Measurements from ENCODE around the gene MBOAT2. TPM values are rescaled to one million over a fixed set of nuclear protein-coding genes. Genes with fewer than 3 reads are reported as not detected.

The MBOAT2 gene
- total and polyA plus RNA-seq, 2 experiments from 2014 or later, result 15.9 to 22.7 TPM

DNA sequence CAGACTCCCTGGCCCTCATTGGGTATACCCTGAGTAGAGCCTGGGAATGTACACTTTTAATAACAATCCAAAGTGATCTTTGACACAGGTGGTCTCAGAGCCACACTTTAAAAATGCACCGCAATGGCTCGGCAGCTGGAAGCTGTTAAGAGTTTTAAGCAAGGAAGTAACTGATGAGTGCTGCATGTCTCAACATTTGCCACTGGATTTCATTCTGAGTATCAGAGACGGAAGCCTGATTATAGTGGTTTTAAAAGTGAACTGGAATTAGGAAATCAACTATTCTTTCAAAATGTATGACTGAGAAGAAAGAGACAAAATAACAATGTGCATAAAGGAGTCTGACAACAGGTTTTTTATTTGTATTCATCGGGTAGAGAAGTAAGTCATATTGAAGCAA is 7.5 kb downstream of the MBOAT2 start:
- no peak for ATAC-seq
- H3K4me1 ChIP-seq (ENCODE audit: insufficient read depth), result peaks cover 20% of the 10 kb centered on the region
- H2AFZ ChIP-seq, result no peak overlapping the region
- H3K4me3 ChIP-seq, result no peak overlapping the region
- Mint-ChIP-seq H3K9me3 (no peaks in the 10 kb centered on the region; the same call in 2 of the 3 replicates), H3K4me3 (no peak overlapping the region), H3K4me1 (peaks cover 49% of the 10 kb centered on the region), H3K27me3 (ENCODE audit: insufficient read depth, low read depth, poor library complexity) (no peaks in the 10 kb centered on the region), H3K27ac (no peak overlapping the region), H3K36me3 (ENCODE audit: low read depth) (no peaks in the 10 kb centered on the region)
- H3K36me3 ChIP-seq (ENCODE audit: insufficient read depth), result no peaks in the 10 kb centered on the region
- H3K79me2 ChIP-seq (replicated peaks; ENCODE audit: insufficient read depth), result peaks cover 96% of the 10 kb centered on the region
- H4K20me1 ChIP-seq (replicated peaks; ENCODE audit: insufficient read depth), result peaks cover 29% of the 10 kb centered on the region
- peaks cover 3% of the 10 kb centered on the region; the same call in 1 of the 2 replicates for H3K27me3 ChIP-seq (ENCODE audit: insufficient read depth)
- no peak overlapping the region for H3K27ac ChIP-seq (ENCODE audit: low read depth)
- no peak for DNase-seq (ENCODE audit: low spot score)
- TF ChIP-seq, protein P1, sequence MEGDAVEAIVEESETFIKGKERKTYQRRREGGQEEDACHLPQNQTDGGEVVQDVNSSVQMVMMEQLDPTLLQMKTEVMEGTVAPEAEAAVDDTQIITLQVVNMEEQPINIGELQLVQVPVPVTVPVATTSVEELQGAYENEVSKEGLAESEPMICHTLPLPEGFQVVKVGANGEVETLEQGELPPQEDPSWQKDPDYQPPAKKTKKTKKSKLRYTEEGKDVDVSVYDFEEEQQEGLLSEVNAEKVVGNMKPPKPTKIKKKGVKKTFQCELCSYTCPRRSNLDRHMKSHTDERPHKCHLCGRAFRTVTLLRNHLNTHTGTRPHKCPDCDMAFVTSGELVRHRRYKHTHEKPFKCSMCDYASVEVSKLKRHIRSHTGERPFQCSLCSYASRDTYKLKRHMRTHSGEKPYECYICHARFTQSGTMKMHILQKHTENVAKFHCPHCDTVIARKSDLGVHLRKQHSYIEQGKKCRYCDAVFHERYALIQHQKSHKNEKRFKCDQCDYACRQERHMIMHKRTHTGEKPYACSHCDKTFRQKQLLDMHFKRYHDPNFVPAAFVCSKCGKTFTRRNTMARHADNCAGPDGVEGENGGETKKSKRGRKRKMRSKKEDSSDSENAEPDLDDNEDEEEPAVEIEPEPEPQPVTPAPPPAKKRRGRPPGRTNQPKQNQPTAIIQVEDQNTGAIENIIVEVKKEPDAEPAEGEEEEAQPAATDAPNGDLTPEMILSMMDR (conservative IDR thresholded peaks at IDR 0.05; ENCODE audit: low read depth in 2 of 2), result no peak
- TF ChIP-seq JUNB (IDR thresholded peaks at IDR 0.05; ENCODE audit: unreplicated experiment) (no peak), ZNF331 (CRISPR knock-in tag; IDR thresholded peaks at IDR 0.05; ENCODE audit: low read depth) (no peak), ZNF114 (CRISPR knock-in tag; IDR thresholded peaks at IDR 0.05) (no peak), CREB1 (CRISPR knock-in tag; IDR thresholded peaks at IDR 0.05; ENCODE audit: low read depth) (no peak), POLR2AphosphoS5 (IDR thresholded peaks at IDR 0.05; ENCODE audit: low read depth) (no peak), EZH2 (IDR thresholded peaks at IDR 0.05; ENCODE audit: low read depth, unreplicated experiment) (no peak), EZH2phosphoT487 (IDR thresholded peaks at IDR 0.05; ENCODE audit: unreplicated experiment) (no peak), NANOG (IDR thresholded peaks at IDR 0.05; ENCODE audit: borderline replicate concordance) (no peak), STAT1 (IDR thresholded peaks at IDR 0.05; ENCODE audit: unreplicated experiment) (no peak)
- TF ChIP-seq, protein P2, sequence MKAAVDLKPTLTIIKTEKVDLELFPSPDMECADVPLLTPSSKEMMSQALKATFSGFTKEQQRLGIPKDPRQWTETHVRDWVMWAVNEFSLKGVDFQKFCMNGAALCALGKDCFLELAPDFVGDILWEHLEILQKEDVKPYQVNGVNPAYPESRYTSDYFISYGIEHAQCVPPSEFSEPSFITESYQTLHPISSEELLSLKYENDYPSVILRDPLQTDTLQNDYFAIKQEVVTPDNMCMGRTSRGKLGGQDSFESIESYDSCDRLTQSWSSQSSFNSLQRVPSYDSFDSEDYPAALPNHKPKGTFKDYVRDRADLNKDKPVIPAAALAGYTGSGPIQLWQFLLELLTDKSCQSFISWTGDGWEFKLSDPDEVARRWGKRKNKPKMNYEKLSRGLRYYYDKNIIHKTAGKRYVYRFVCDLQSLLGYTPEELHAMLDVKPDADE (IDR thresholded peaks at IDR 0.05), result no peak
- TF ChIP-seq, protein P3, sequence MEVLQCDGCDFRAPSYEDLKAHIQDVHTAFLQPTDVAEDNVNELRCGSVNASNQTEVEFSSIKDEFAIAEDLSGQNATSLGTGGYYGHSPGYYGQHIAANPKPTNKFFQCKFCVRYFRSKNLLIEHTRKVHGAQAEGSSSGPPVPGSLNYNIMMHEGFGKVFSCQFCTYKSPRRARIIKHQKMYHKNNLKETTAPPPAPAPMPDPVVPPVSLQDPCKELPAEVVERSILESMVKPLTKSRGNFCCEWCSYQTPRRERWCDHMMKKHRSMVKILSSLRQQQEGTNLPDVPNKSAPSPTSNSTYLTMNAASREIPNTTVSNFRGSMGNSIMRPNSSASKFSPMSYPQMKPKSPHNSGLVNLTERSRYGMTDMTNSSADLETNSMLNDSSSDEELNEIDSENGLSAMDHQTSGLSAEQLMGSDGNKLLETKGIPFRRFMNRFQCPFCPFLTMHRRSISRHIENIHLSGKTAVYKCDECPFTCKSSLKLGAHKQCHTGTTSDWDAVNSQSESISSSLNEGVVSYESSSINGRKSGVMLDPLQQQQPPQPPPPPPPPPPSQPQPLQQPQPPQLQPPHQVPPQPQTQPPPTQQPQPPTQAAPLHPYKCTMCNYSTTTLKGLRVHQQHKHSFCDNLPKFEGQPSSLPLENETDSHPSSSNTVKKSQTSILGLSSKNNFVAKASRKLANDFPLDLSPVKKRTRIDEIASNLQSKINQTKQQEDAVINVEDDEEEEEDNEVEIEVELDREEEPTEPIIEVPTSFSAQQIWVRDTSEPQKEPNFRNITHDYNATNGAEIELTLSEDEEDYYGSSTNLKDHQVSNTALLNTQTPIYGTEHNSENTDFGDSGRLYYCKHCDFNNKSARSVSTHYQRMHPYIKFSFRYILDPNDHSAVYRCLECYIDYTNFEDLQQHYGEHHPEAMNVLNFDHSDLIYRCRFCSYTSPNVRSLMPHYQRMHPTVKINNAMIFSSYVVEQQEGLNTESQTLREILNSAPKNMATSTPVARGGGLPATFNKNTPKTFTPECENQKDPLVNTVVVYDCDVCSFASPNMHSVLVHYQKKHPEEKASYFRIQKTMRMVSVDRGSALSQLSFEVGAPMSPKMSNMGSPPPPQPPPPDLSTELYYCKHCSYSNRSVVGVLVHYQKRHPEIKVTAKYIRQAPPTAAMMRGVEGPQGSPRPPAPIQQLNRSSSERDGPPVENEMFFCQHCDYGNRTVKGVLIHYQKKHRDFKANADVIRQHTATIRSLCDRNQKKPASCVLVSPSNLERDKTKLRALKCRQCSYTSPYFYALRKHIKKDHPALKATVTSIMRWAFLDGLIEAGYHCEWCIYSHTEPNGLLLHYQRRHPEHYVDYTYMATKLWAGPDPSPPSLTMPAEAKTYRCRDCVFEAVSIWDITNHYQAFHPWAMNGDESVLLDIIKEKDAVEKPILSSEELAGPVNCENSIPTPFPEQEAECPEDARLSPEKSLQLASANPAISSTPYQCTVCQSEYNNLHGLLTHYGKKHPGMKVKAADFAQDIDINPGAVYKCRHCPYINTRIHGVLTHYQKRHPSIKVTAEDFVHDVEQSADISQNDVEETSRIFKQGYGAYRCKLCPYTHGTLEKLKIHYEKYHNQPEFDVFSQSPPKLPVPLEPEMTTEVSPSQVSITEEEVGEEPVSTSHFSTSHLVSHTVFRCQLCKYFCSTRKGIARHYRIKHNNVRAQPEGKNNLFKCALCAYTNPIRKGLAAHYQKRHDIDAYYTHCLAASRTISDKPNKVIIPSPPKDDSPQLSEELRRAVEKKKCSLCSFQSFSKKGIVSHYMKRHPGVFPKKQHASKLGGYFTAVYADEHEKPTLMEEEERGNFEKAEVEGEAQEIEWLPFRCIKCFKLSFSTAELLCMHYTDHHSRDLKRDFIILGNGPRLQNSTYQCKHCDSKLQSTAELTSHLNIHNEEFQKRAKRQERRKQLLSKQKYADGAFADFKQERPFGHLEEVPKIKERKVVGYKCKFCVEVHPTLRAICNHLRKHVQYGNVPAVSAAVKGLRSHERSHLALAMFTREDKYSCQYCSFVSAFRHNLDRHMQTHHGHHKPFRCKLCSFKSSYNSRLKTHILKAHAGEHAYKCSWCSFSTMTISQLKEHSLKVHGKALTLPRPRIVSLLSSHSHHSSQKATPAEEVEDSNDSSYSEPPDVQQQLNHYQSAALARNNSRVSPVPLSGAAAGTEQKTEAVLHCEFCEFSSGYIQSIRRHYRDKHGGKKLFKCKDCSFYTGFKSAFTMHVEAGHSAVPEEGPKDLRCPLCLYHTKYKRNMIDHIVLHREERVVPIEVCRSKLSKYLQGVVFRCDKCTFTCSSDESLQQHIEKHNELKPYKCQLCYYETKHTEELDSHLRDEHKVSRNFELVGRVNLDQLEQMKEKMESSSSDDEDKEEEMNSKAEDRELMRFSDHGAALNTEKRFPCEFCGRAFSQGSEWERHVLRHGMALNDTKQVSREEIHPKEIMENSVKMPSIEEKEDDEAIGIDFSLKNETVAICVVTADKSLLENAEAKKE (CRISPR knock-in tag; IDR thresholded peaks at IDR 0.05), result no peak
- TF ChIP-seq, protein P4, sequence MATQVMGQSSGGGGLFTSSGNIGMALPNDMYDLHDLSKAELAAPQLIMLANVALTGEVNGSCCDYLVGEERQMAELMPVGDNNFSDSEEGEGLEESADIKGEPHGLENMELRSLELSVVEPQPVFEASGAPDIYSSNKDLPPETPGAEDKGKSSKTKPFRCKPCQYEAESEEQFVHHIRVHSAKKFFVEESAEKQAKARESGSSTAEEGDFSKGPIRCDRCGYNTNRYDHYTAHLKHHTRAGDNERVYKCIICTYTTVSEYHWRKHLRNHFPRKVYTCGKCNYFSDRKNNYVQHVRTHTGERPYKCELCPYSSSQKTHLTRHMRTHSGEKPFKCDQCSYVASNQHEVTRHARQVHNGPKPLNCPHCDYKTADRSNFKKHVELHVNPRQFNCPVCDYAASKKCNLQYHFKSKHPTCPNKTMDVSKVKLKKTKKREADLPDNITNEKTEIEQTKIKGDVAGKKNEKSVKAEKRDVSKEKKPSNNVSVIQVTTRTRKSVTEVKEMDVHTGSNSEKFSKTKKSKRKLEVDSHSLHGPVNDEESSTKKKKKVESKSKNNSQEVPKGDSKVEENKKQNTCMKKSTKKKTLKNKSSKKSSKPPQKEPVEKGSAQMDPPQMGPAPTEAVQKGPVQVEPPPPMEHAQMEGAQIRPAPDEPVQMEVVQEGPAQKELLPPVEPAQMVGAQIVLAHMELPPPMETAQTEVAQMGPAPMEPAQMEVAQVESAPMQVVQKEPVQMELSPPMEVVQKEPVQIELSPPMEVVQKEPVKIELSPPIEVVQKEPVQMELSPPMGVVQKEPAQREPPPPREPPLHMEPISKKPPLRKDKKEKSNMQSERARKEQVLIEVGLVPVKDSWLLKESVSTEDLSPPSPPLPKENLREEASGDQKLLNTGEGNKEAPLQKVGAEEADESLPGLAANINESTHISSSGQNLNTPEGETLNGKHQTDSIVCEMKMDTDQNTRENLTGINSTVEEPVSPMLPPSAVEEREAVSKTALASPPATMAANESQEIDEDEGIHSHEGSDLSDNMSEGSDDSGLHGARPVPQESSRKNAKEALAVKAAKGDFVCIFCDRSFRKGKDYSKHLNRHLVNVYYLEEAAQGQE (IDR thresholded peaks at IDR 0.05; ENCODE audit: unreplicated experiment), result no peak
- 0 out of 2 replicates have a peak overlapping the region, but pooled peaks have one; percentile 31 for H3K4me2 ChIP-seq
- H3K9me2 ChIP-seq (ENCODE audit: insufficient read depth), result no peaks in the 10 kb centered on the region
- H3F3A ChIP-seq (replicated peaks; ENCODE audit: low read depth), result no peaks in the 10 kb centered on the region

Data from GM23338 (cell line).